Measurements from ENCODE around the gene TSPAN31.

GRCh38 chr12:57698414-57698813 is 46.4 kb upstream of the TSPAN31 start:
- TF ChIP-seq POLR2AphosphoS5 (IDR thresholded peaks at IDR 0.05; ENCODE audit: borderline replicate concordance, low read depth, low read length) (no peak), EZH2 (IDR thresholded peaks at IDR 0.05) (no peak)
